WERI-Rb-1 (cell line): ENCODE measurements around the gene LPP.

Experiments used
- DNase-seq: peaks from one replicate; pipeline ENCODE4 v3.0.0-alpha.2; 2020
- H3K27ac ChIP-seq: fragments of 250-450 bp; sonication (Bioruptor Pico); 2 replicates; pipeline ENCODE4 v1.5.1; 2020; ENCODE audit warnings: mild to moderate bottlenecking, moderate library complexity
- H3K27me3 ChIP-seq: fragments of 250-450 bp; sonication (Bioruptor Pico); 2 replicates; pipeline ENCODE4 v1.5.1; 2021; ENCODE audit warnings: mild to moderate bottlenecking, low read depth, moderate library complexity; ENCODE audit not compliant: insufficient read depth, severe bottlenecking
- H3K36me3 ChIP-seq: fragments of 250-450 bp; sonication (Bioruptor Pico); 2 replicates; pipeline ENCODE4 v1.5.1; 2020; ENCODE audit warnings: mild to moderate bottlenecking, moderate library complexity
- H3K4me3 ChIP-seq: 2 replicates; pipeline ENCODE4 v1.5.1; 2011; ENCODE audit warnings: low read depth, mild to moderate bottlenecking, control low read depth, low read length
- H3K9me3 ChIP-seq: fragments of 250-450 bp; sonication (Bioruptor Pico); 2 replicates; pipeline ENCODE4 v1.5.1; 2021; ENCODE audit warnings: mild to moderate bottlenecking, moderate library complexity; ENCODE audit not compliant: severe bottlenecking
- CTCF ChIP-seq: IDR thresholded peaks from 2 replicates; pipeline ENCODE4 v1.5.1; 2011; ENCODE audit warnings: low read depth, mild to moderate bottlenecking, control low read depth, inconsistent platforms, low read length

LPP gene

GRCh38 chr3:188624828-188625227 lies 470.9 kb downstream of the LPP start:
- Histone ChIP-seq H3K27ac (no peak overlapping the region), H3K9me3 (no peaks in the 10 kb centered on the region), H3K27me3 (no peaks in the 10 kb centered on the region), H3K4me3 (no peak overlapping the region), H3K36me3 (no peaks in the 10 kb centered on the region)
- no peak for TF ChIP-seq CTCF
- DNase-seq, result no peak

GRCh38 chr3:188627652-188628051 lies 473.7 kb downstream of the LPP start:
- DNase-seq, result no peak
- no peak for TF ChIP-seq CTCF
- no peak overlapping the region for H3K27ac ChIP-seq

GRCh38 chr3:188631291-188632010 lies 477.5 kb downstream of the LPP start:
- no peaks in the 10 kb centered on the region for H3K27me3 ChIP-seq
- TF ChIP-seq CTCF, result no peak
- no peaks in the 10 kb centered on the region for H3K9me3 ChIP-seq
- H3K4me3 ChIP-seq, result no peak overlapping the region
- no peak for DNase-seq
- H3K27ac ChIP-seq, result no peak overlapping the region
- no peaks in the 10 kb centered on the region for H3K36me3 ChIP-seq

More at GRCh38 chr3:188627652-188628051, 473.7 kb downstream of the LPP start:
- H3K36me3 ChIP-seq, result no peaks in the 10 kb centered on the region
- no peaks in the 10 kb centered on the region for H3K27me3 ChIP-seq
- H3K9me3 ChIP-seq, result no peaks in the 10 kb centered on the region
- H3K4me3 ChIP-seq, result no peak overlapping the region

GRCh38 chr3:188633206-188633605 lies 479.2 kb downstream of the LPP start:
- no peaks in the 10 kb centered on the region for H3K36me3 ChIP-seq
- DNase-seq, result no peak
- no peak overlapping the region for H3K27ac ChIP-seq
- no peak for TF ChIP-seq CTCF
- H3K27me3 ChIP-seq, result no peaks in the 10 kb centered on the region
- no peaks in the 10 kb centered on the region for H3K9me3 ChIP-seq
- no peak overlapping the region for H3K4me3 ChIP-seq

GRCh38 chr3:188634285-188634684 lies 480.3 kb downstream of the LPP start:
- Histone ChIP-seq H3K9me3 (no peaks in the 10 kb centered on the region), H3K4me3 (no peak overlapping the region), H3K27ac (no peak overlapping the region), H3K36me3 (no peaks in the 10 kb centered on the region), H3K27me3 (no peaks in the 10 kb centered on the region)
- DNase-seq, result no peak
- no peak for TF ChIP-seq CTCF
